HL-60/S4 (cell line): Measurements from ENCODE around the gene IYD.

Experiments
- in situ Hi-C: fragments of 300-500 bp; cut with MboI; formaldehyde crosslinking; loops from 2 replicates; pipeline ENCODE4 v1.14.3; 2022; ENCODE audit warnings: low sequenced_read_pairs

Gene IYD

GRCh38 chr6:150394053-150394898 is 25.5 kb downstream of the IYD start:
- in situ Hi-C loops = no loop called here

- in situ Hi-C loops = no loop called here
Observed at GRCh38 chr6:150394899-150395295, 26.1 kb downstream of the IYD start.

GRCh38 chr6:150395388-150396009 is 26.7 kb downstream of the IYD start:
- in situ Hi-C loops = no loop called here

- in situ Hi-C loops = no loop called here
Observed at GRCh38 chr6:150403458-150404246, 34.8 kb downstream of the IYD start.

- in situ Hi-C loops = no loop called here
Observed at GRCh38 chr6:150406948-150407347, 38.1 kb downstream of the IYD start.

- in situ Hi-C loops = no loop called here
Observed at GRCh38 chr6:150408842-150409241, 40.0 kb downstream of the IYD start.

- in situ Hi-C loops = loop anchor here (10.0 kb wide), 1 partner anchor 405 kb away; no protein-coding TSS in a partner anchor
Observed at GRCh38 chr6:150409576-150410066, 40.8 kb downstream of the IYD start.

GRCh38 chr6:150410399-150410798 is 41.6 kb downstream of the IYD start:
- in situ Hi-C loops = loop anchor here (10.0 kb wide), 1 partner anchor 404 kb away; no protein-coding TSS in a partner anchor

GRCh38 chr6:150410906-150411305 is 42.1 kb downstream of the IYD start:
- in situ Hi-C loops = loop anchor here (10.0 kb wide), 1 partner anchor 404 kb away; no protein-coding TSS in a partner anchor

- in situ Hi-C loops = loop anchor here (10.0 kb wide), 1 partner anchor 403 kb away; no protein-coding TSS in a partner anchor
Observed at GRCh38 chr6:150412221-150412620, 43.4 kb downstream of the IYD start.

- in situ Hi-C loops = loop anchor here (10.0 kb wide), 1 partner anchor 402 kb away; no protein-coding TSS in a partner anchor
Observed at GRCh38 chr6:150413198-150413597, 44.4 kb downstream of the IYD start.

GRCh38 chr6:150413781-150414281 is 45.0 kb downstream of the IYD start:
- in situ Hi-C loops = loop anchor here (10.0 kb wide), 1 partner anchor 401 kb away; no protein-coding TSS in a partner anchor

GRCh38 chr6:150416128-150416527 is 47.3 kb downstream of the IYD start:
- in situ Hi-C loops = loop anchor here (10.0 kb wide), 1 partner anchor 399 kb away; no protein-coding TSS in a partner anchor

GRCh38 chr6:150417250-150417649 is 48.4 kb downstream of the IYD start:
- in situ Hi-C loops = loop anchor here (10.0 kb wide), 1 partner anchor 398 kb away; no protein-coding TSS in a partner anchor

GRCh38 chr6:150417899-150418826 is 49.4 kb downstream of the IYD start:
- in situ Hi-C loops = loop anchor here (10.0 kb wide), 1 partner anchor 397 kb away; no protein-coding TSS in a partner anchor

- in situ Hi-C loops = loop anchor here (10.0 kb wide), 1 partner anchor 396 kb away; no protein-coding TSS in a partner anchor
Observed at GRCh38 chr6:150418827-150419594, 50.2 kb downstream of the IYD start.

GRCh38 chr6:150420428-150420827 is 51.6 kb downstream of the IYD start:
- in situ Hi-C loops = no loop called here

GRCh38 chr6:150420926-150421325 is 52.1 kb downstream of the IYD start:
- in situ Hi-C loops = no loop called here

GRCh38 chr6:150425508-150425907 is 56.7 kb downstream of the IYD start:
- in situ Hi-C loops = no loop called here
